Upper lobe of right lung (tissue), 1 donor: Measurements from ENCODE around the gene NFKBIE. TPM values are rescaled to one million over a fixed set of nuclear protein-coding genes. Genes with fewer than 3 reads are reported as not detected.

ENCODE experiments used
- ATAC-seq: fragments of 200-7000 bp; cut with Tn5 transposase; one replicate; pipeline ENCODE4 v1.9.1; 2020; ENCODE audit warnings: mild to moderate bottlenecking, moderate library complexity
- DNase-seq: peaks from one replicate; pipeline ENCODE4 v3.0.0-alpha.2; 2020
- H3K27ac ChIP-seq: fragments of 200-600 bp; one replicate; pipeline ENCODE4 v1.8.0; 2022
- H3K27me3 ChIP-seq: fragments of 200-600 bp; one replicate; pipeline ENCODE4 v1.8.0; 2022; ENCODE audit warnings: mild to moderate bottlenecking
- H3K36me3 ChIP-seq: fragments of 200-600 bp; one replicate; pipeline ENCODE4 v1.8.0; 2022
- H3K4me1 ChIP-seq: fragments of 200-600 bp; one replicate; pipeline ENCODE4 v1.8.0; 2022
- H3K4me3 ChIP-seq: fragments of 200-600 bp; one replicate; pipeline ENCODE4 v1.8.0; 2022; ENCODE audit warnings: mild to moderate bottlenecking
- H3K9me3 ChIP-seq: fragments of 200-600 bp; one replicate; pipeline ENCODE4 v1.8.0; 2022
- intact Hi-C: fragments of 100-400 bp; cut with DNase I; formaldehyde crosslinking; loops from one replicate; pipeline ENCODE4 v1.11.0; 2022
- total RNA-seq: library from RNA; stranded (reverse); fragmentation: NEBNext Ultra II Directional; extraction: Animal tissue kit (Norgen Biotek cat#: 25700); gene quantifications from one replicate; pipeline ENCODE4 v1.2.1, GENCODE V29; 2021
- TF ChIP-seq, protein P1 (sequence below): fragments of 200-600 bp; IDR thresholded peaks from one replicate; pipeline ENCODE4 v1.8.0; 2022; ENCODE audit warnings: antibody characterized with exemption
- donor health status: DM: no; HTN: yes; CAD: no; lungs with severe emphysema.

Gene NFKBIE
- total RNA-seq, 1 donor from 2014 or later = 7.1 TPM

DNA sequence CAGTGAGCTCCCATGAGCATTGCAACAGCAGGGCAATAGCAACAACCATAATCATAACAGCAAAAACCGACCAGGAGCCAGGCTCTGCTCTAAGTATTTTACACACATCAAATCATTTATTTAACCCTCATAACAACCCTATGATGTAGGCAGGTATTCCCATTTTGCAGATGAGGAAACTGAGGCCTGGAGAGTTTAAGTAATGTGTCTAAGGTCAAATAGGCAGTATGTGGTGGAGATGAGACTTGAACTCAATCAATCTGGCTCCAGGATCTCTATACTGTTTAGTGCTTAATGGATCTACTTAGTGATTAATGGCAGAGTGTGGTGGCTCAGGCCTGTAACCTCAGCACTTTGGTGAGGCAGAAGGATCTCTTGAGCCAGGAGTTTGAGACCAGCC, 8.3 kb upstream of the NFKBIE start:
- Histone ChIP-seq H3K9me3 (no peaks in the 10 kb centered on the region), H3K36me3 (no peaks in the 10 kb centered on the region), H3K27ac (no peak overlapping the region), H3K4me1 (no peaks in the 10 kb centered on the region), H3K4me3 (no peak overlapping the region), H3K27me3 (peaks cover 72% of the 10 kb centered on the region)
- TF ChIP-seq, protein P1, sequence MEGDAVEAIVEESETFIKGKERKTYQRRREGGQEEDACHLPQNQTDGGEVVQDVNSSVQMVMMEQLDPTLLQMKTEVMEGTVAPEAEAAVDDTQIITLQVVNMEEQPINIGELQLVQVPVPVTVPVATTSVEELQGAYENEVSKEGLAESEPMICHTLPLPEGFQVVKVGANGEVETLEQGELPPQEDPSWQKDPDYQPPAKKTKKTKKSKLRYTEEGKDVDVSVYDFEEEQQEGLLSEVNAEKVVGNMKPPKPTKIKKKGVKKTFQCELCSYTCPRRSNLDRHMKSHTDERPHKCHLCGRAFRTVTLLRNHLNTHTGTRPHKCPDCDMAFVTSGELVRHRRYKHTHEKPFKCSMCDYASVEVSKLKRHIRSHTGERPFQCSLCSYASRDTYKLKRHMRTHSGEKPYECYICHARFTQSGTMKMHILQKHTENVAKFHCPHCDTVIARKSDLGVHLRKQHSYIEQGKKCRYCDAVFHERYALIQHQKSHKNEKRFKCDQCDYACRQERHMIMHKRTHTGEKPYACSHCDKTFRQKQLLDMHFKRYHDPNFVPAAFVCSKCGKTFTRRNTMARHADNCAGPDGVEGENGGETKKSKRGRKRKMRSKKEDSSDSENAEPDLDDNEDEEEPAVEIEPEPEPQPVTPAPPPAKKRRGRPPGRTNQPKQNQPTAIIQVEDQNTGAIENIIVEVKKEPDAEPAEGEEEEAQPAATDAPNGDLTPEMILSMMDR = no peak
- ATAC-seq (no peak), DNase-seq (no peak)
- intact Hi-C loops = no loop called here

DNA sequence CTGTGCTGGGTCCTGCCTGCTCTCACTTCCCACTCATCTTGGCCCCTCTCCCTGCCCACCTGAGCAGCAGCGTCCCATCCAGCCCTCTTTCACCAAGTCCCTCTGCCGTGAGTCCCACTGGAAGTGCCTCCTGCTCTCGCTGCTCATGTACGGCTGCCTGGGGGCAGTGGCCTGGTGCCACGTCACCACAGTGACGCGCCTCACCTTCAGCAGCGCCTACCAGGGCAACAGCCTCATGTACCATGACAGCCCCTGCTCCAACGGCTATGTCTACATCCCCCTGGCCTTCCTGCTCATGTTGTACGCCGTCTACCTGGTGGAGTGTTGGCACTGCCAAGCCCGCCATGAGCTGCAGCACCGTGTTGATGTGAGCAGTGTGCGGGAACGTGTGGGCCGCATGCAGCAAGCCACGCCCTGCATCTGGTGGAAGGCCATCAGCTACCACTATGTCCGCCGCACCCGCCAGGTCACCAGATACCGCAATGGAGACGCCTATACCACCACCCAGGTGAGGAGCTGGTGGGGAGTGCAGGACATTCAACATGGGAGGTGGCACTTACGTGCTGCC, 7.7 kb upstream of the NFKBIE start:
- no peak for ATAC-seq
- no peaks in the 10 kb centered on the region for H3K9me3 ChIP-seq
- peaks cover 66% of the 10 kb centered on the region for H3K27me3 ChIP-seq
- intact Hi-C loops = no loop called here
- H3K4me1 ChIP-seq = no peaks in the 10 kb centered on the region
- DNase-seq = no peak
- no peak overlapping the region for H3K4me3 ChIP-seq
- H3K36me3 ChIP-seq = no peaks in the 10 kb centered on the region
- no peak overlapping the region for H3K27ac ChIP-seq
- TF ChIP-seq, protein P1 = no peak

DNA sequence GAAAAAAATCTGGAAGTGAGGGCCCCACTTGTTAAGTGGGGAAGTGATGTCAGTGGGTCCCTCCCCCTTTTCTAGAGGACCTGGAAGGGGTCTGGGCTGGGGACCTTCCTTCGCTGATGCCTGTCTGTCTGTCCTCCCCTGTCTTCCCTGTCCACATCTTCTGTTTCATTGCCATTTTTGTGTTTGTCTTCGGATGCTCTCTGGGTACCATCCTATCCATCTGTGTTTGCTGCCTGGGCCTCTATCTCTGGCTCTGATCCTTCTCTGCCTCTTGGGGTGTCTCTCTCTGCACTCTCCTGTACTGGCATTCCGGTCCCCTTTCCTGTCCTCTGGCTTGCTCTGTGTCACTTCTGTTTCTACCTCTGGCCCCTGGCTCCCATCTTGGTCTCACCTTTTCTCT, 7.2 kb upstream of the NFKBIE start:
- Histone ChIP-seq H3K27ac (no peak overlapping the region), H3K4me3 (no peak overlapping the region), H3K27me3 (peaks cover 61% of the 10 kb centered on the region), H3K4me1 (no peaks in the 10 kb centered on the region), H3K9me3 (no peaks in the 10 kb centered on the region), H3K36me3 (no peaks in the 10 kb centered on the region)
- DNase-seq (no peak), ATAC-seq (no peak)
- TF ChIP-seq, protein P1 = no peak
- intact Hi-C loops = no loop called here

DNA sequence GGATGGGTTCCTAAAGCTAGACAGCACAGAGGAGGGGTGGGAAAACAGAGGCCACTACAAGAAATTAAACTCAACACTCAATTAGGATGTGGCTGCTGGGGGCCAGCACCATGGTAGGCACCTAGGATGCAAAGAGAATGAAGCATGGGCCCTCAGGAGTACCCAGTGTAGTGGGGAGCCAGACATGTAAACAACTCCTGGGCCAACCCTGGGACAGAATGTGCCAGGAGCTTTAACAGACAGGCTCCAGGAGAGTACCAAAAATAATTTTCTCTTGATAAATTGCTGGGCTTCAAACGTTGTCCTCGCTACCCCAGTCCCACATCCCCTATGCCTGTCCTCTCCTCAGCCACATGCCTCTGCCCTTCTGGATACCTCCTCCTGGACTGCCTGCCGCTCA, 6.6 kb upstream of the NFKBIE start:
- no peak overlapping the region for H3K4me3 ChIP-seq
- H3K4me1 ChIP-seq = no peaks in the 10 kb centered on the region
- no peaks in the 10 kb centered on the region for H3K36me3 ChIP-seq
- H3K9me3 ChIP-seq = no peaks in the 10 kb centered on the region
- no peak for DNase-seq
- no peak overlapping the region for H3K27ac ChIP-seq
- peaks cover 55% of the 10 kb centered on the region for H3K27me3 ChIP-seq
- TF ChIP-seq, protein P1 = no peak
- no peak for ATAC-seq
- intact Hi-C loops = no loop called here

DNA sequence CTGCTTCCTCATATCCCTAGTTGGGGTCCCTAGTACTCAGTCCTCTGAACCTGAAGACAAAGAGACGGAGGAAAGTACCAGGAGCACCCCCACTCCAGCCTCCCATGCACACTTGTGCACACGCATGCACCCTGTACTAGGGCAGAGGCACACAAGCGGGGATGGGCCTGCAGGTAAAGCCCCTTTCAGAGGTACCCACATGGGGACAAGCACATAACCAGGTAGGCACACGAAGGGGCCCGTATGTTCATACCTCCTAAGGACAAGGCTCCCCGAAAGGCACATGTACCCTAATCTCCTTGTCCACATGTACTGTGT, 6.0 kb upstream of the NFKBIE start:
- H3K27me3 ChIP-seq = peaks cover 49% of the 10 kb centered on the region
- H3K36me3 ChIP-seq = no peaks in the 10 kb centered on the region
- DNase-seq (no peak), ATAC-seq (no peak)
- H3K27ac ChIP-seq = no peak overlapping the region
- H3K4me3 ChIP-seq = no peak overlapping the region
- no peaks in the 10 kb centered on the region for H3K9me3 ChIP-seq
- TF ChIP-seq, protein P1 = no peak
- no peaks in the 10 kb centered on the region for H3K4me1 ChIP-seq
- intact Hi-C loops = no loop called here
